CD4-positive, alpha-beta T cell (primary cell): ENCODE data around the gene MIAT. TPM values are rescaled to one million over a fixed set of nuclear protein-coding genes. Genes with fewer than 3 reads are reported as not detected.

Experiments used
- ATAC-seq: fragments of 200-7000 bp; cut with Tn5 transposase; one replicate; pipeline ENCODE4 v1.10.0; 2022; ENCODE audit warnings: mild to moderate bottlenecking; ENCODE audit not compliant: poor library complexity
- CTCF ChIA-PET: fragments of 350-600 bp; sonication (Branson Sonifier 250); formaldehyde crosslinking; loops from one replicate; lab custom pipeline; 2021; ENCODE audit warnings: antibody characterized with exemption, inconsistent platforms; lab: Charles Lee
- POLR2A ChIA-PET: fragments of 350-600 bp; sonication (Branson Sonifier 250); formaldehyde crosslinking; loops from one replicate; lab custom pipeline; 2021; ENCODE audit warnings: antibody characterized with exemption, inconsistent platforms; lab: Charles Lee
- DNase-seq, 14 experiments: peaks; one replicate each; pipeline ENCODE4 v3.0.0-alpha.2; 2013 to 2020; ENCODE audit warnings: mixed read lengths in 2 of 14
- H3K27ac ChIP-seq, 2 donors: one replicate each; pipeline versions ENCODE4 v1.5.1 to v1.7.0; 2013; ENCODE audit warnings: low read length in 2 of 2, low read depth in 1 of 2, mild to moderate bottlenecking in 1 of 2
- H3K27me3 ChIP-seq, 2 experiments: 1 replicate in 1 of 2; 2 replicates in 1 of 2; pipeline versions ENCODE4 v1.6.1 to v1.7.0; 2013; ENCODE audit warnings: low read length in 2 of 2, control low read depth in 1 of 2, mild to moderate bottlenecking in 1 of 2, moderate library complexity in 1 of 2; ENCODE audit not compliant: insufficient read depth in 2 of 2, control insufficient read depth in 1 of 2
- H3K36me3 ChIP-seq: one replicate; pipeline ENCODE4 v1.6.1; 2013; ENCODE audit warnings: low read length, control low read depth; ENCODE audit not compliant: insufficient read depth
- H3K4me1 ChIP-seq: one replicate; pipeline ENCODE4 v1.6.1; 2013; ENCODE audit warnings: low read length, control low read depth; ENCODE audit not compliant: insufficient read depth
- H3K4me3 ChIP-seq: one replicate; pipeline ENCODE4 v1.5.1; 2013; ENCODE audit warnings: mild to moderate bottlenecking, low read length, moderate library complexity
- H3K9me3 ChIP-seq, 2 experiments: 1 replicate in 1 of 2; 2 replicates in 1 of 2; pipeline versions ENCODE4 v1.6.1 to v1.7.0; 2013; ENCODE audit warnings: low read length in 2 of 2, mild to moderate bottlenecking in 2 of 2, control low read depth in 1 of 2, moderate library complexity in 1 of 2; ENCODE audit not compliant: control insufficient read depth in 1 of 2, insufficient read depth in 1 of 2
- H3K27ac Mint-ChIP-seq: one replicate; pipeline ENCODE4 v1.8.0; 2020; ENCODE audit warnings: mixed read lengths
- H3K27me3 Mint-ChIP-seq: one replicate; pipeline ENCODE4 v1.8.0; 2021; ENCODE audit warnings: mixed read lengths
- H3K36me3 Mint-ChIP-seq: one replicate; pipeline ENCODE4 v1.8.0; 2021; ENCODE audit warnings: low read depth, mixed read lengths
- H3K4me1 Mint-ChIP-seq: one replicate; pipeline ENCODE4 v1.8.0; 2021; ENCODE audit warnings: low read depth, mixed read lengths
- H3K4me3 Mint-ChIP-seq: one replicate; pipeline ENCODE4 v1.8.0; 2020; ENCODE audit warnings: mild to moderate bottlenecking, mixed read lengths
- H3K9me3 Mint-ChIP-seq: one replicate; pipeline ENCODE4 v1.8.0; 2020; ENCODE audit warnings: mixed read lengths
- CTCF ChIP-seq: fragments of 200-600 bp; IDR thresholded peaks from one replicate; pipeline ENCODE4 v1.8.0; 2022; ENCODE audit warnings: antibody characterized with exemption, mild to moderate bottlenecking
- intact Hi-C, 2 experiments: fragments of 100-400 bp; cut with DNase I in 1 of 2; cut with micrococcal nuclease in 1 of 2; formaldehyde crosslinking; loops; one replicate each; pipeline versions ENCODE4 v1.15.1 to v1.9.0; 2023 to 2025; cut with DNase I, micrococcal nuclease
- total RNA-seq, 174 experiments: library from RNA in 2 of 174; stranded (reverse) in 2 of 174; gene quantifications; one replicate each; pipeline ENCODE4 v1.2.3 and lab custom pipeline; 2021 to 2026

The MIAT gene
- total RNA-seq, 2 experiments from 2014 or later = 26.8 to 27.2 TPM

- no peak for DNase-seq
- peaks cover 86% of the 10 kb centered on the region for H3K36me3 Mint-ChIP-seq
- ChIA-PET CTCF (no interaction called here), POLR2A (no interaction called here)
- intact Hi-C loops = no loop called here
- no peak overlapping the region for H3K27ac Mint-ChIP-seq
- Histone ChIP-seq H3K4me3 (no peak overlapping the region), H3K36me3 (peaks cover 48% of the 10 kb centered on the region), H3K27me3 (no peaks in the 10 kb centered on the region), H3K27ac (no peak overlapping the region), H3K9me3 (peaks cover 6 to 9% of the 10 kb centered on the region in 2 experiments), H3K4me1 (peaks cover 2% of the 10 kb centered on the region)
- H3K9me3 Mint-ChIP-seq = no peaks in the 10 kb centered on the region
- H3K27me3 Mint-ChIP-seq = no peaks in the 10 kb centered on the region
- no peak for ATAC-seq
- TF ChIP-seq CTCF = no peak
- peaks cover 51% of the 10 kb centered on the region for H3K4me1 Mint-ChIP-seq
- no peak overlapping the region for H3K4me3 Mint-ChIP-seq
Measured at GRCh38 chr22:26707090-26707489, 49.7 kb downstream of the MIAT start.

DNA sequence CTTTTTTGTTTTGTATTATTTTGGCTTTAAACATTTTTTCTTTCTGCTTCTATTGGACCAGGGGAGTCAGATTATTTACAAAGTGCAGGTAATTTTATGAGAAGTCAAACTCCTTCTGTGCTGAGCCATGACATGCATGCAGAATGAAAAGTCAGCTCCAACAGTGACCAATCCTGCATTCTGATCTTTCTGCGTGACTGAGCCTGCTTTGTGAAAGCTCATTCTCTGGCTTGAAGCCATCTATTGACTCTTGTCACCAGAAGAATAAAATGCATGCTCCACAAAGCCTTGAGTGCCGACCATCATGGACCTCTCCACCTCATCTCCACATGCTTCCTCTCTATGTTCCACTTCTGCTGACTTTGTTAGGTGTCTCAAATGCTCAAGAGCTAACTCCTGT is 50.2 kb downstream of the MIAT start:
- ChIA-PET POLR2A (no interaction called here), CTCF (no interaction called here)
- peaks cover 86% of the 10 kb centered on the region for H3K36me3 Mint-ChIP-seq
- no peak overlapping the region for H3K27ac ChIP-seq
- H3K4me3 Mint-ChIP-seq = no peak overlapping the region
- ATAC-seq = no peak
- H3K27me3 ChIP-seq = no peaks in the 10 kb centered on the region
- H3K36me3 ChIP-seq = peaks cover 53% of the 10 kb centered on the region
- peaks cover 49% of the 10 kb centered on the region for H3K4me1 Mint-ChIP-seq
- no peaks in the 10 kb centered on the region for H3K9me3 Mint-ChIP-seq
- H3K9me3 ChIP-seq = peaks cover 6 to 9% of the 10 kb centered on the region in 2 experiments
- no peak overlapping the region for H3K27ac Mint-ChIP-seq
- intact Hi-C loops = no loop called here
- no peak overlapping the region for H3K4me3 ChIP-seq
- peaks cover 2% of the 10 kb centered on the region for H3K4me1 ChIP-seq
- TF ChIP-seq CTCF = no peak
- H3K27me3 Mint-ChIP-seq = no peaks in the 10 kb centered on the region
- no peak for DNase-seq

DNA sequence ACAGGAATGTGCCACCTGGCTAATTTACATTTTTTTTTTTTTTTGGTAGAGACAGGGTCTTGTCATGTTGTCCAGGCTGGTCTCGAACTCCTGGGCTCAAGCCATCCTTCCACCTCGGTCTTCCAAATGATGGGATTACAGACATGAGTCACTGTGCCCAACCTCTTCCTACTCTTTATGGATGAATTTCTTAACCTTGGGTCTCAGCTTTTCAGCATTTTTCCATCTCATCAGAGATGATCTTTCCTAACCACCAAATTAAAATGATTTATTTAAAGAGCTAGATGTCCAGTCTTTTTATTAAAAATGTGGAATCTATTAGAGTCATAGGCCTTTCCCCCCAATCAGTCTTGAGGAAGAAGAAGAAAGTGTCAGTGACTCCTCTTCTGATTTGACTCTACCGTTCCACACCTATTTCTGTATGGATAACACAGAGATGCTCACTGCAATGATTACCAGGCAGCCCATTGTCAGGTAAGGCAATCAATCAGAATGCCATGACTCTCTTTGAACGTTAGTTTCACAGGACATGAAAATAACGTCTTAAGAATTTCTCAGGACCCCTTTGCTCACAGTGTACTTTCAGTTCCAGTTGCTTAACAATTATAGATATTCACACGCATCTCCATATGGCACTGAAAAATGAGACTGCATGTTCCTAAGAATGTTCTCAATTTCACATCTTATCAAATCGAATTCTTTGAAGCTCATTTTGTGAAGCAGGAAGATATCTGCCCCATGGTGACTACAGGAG is 51.0 kb downstream of the MIAT start:
- ATAC-seq = no peak
- CTCF ChIA-PET = no interaction called here
- Histone ChIP-seq H3K36me3 (peaks cover 50% of the 10 kb centered on the region), H3K9me3 (peaks cover 6 to 9% of the 10 kb centered on the region in 2 experiments), H3K27me3 (no peaks in the 10 kb centered on the region), H3K4me1 (peaks cover 2% of the 10 kb centered on the region), H3K4me3 (no peak overlapping the region), H3K27ac (no peak overlapping the region)
- POLR2A ChIA-PET = no interaction called here
- no peak for TF ChIP-seq CTCF
- no peak overlapping the region for H3K27ac Mint-ChIP-seq
- H3K9me3 Mint-ChIP-seq = no peaks in the 10 kb centered on the region
- intact Hi-C loops = no loop called here
- H3K36me3 Mint-ChIP-seq = peaks cover 86% of the 10 kb centered on the region
- H3K4me1 Mint-ChIP-seq = peaks cover 49% of the 10 kb centered on the region
- no peaks in the 10 kb centered on the region for H3K27me3 Mint-ChIP-seq
- DNase-seq = no peak
- H3K4me3 Mint-ChIP-seq = no peak overlapping the region
